ENCODE results near the gene CALHM3. TPM values are rescaled to one million over a fixed set of nuclear protein-coding genes. Genes with fewer than 3 reads are reported as not detected.

The CALHM3 gene
- total RNA-seq, 6 donors from 2014 or later: 0.30 to 0.79 TPM; not detected in 4

- Histone ChIP-seq H3K27ac (no peak overlapping the region), H3K4me1 (peaks cover 6 to 8% (median 7%) of the 10 kb centered on the region in 4 donors)
Measured at GRCh38 chr10:103457176-103457712, 21.8 kb downstream of the CALHM3 start.

DNA sequence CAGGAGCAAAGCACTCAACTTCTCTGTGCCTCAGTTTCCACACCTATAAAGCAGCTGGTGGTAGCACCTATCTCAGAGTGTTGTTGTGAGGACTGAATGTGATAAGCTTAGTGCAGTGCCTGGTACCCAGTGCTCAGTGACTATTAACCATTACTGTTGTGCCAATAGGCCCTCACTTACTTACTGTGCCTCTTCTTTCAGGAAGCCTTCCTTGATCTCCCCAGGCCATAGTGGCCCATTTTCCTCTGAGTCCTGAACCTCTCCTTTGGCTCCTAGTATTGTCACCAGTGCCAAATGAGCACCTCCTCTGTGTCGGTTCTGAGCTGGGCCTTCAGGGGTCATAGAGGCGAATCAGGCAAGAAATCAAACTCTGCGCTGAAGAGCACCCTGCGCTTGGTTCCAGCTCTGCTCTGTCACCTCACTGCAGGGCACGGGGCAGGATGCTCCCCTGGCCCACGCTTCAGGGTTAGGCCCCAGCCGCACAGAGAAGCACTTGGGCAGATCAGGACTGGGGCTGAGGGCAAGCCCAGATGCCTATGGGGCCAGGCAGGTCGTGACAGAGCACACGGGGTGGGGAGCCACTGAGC, 22.9 kb downstream of the CALHM3 start:
- no peaks in the 10 kb centered on the region for H3K27me3 ChIP-seq
- TF ChIP-seq POLR2AphosphoS5 (IDR thresholded peaks at IDR 0.05): no peak
- TF ChIP-seq POLR2A (IDR thresholded peaks at IDR 0.05): no peak
- TF ChIP-seq EP300 (IDR thresholded peaks at IDR 0.05): no peak
- TF ChIP-seq, protein P1, sequence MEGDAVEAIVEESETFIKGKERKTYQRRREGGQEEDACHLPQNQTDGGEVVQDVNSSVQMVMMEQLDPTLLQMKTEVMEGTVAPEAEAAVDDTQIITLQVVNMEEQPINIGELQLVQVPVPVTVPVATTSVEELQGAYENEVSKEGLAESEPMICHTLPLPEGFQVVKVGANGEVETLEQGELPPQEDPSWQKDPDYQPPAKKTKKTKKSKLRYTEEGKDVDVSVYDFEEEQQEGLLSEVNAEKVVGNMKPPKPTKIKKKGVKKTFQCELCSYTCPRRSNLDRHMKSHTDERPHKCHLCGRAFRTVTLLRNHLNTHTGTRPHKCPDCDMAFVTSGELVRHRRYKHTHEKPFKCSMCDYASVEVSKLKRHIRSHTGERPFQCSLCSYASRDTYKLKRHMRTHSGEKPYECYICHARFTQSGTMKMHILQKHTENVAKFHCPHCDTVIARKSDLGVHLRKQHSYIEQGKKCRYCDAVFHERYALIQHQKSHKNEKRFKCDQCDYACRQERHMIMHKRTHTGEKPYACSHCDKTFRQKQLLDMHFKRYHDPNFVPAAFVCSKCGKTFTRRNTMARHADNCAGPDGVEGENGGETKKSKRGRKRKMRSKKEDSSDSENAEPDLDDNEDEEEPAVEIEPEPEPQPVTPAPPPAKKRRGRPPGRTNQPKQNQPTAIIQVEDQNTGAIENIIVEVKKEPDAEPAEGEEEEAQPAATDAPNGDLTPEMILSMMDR (IDR thresholded peaks at IDR 0.05): no peak
- no peak overlapping the region for H3K27ac ChIP-seq
- H3K4me1 ChIP-seq: peaks cover 6 to 14% (median 10%) of the 10 kb centered on the region in 4 donors
- no peak overlapping the region for H3K4me3 ChIP-seq
- 89 to 90% methylated on average over 7 to 9 of the region's 9 CpGs for WGBS, 2 donors
- DNase-seq (no peak), ATAC-seq (ENCODE audit: low FRiP score in 2 of 2) (no peak)
- H3K36me3 ChIP-seq: no peaks in the 10 kb centered on the region
- no peaks in the 10 kb centered on the region for H3K9me3 ChIP-seq

More at GRCh38 chr10:103457176-103457712, 21.8 kb downstream of the CALHM3 start:
- WGBS, 2 donors: 88 to 89% methylated on average over 3 to 8 of the region's 8 CpGs
- no peaks in the 10 kb centered on the region for H3K27me3 ChIP-seq
- H3K9me3 ChIP-seq: no peaks in the 10 kb centered on the region
- no peaks in the 10 kb centered on the region for H3K36me3 ChIP-seq
- no peak overlapping the region for H3K4me3 ChIP-seq
- ATAC-seq (ENCODE audit: low FRiP score in 2 of 2) (no peak), DNase-seq (no peak)
- TF ChIP-seq POLR2A (IDR thresholded peaks at IDR 0.05) (no peak), POLR2AphosphoS5 (IDR thresholded peaks at IDR 0.05) (no peak), EP300 (IDR thresholded peaks at IDR 0.05) (no peak)
- TF ChIP-seq, protein P1 (IDR thresholded peaks at IDR 0.05): no peak

- Histone ChIP-seq H3K36me3 (no peaks in the 10 kb centered on the region), H3K4me1 (peaks cover 12 to 23% (median 16%) of the 10 kb centered on the region in 4 donors), H3K27ac (no peak overlapping the region), H3K9me3 (no peaks in the 10 kb centered on the region), H3K27me3 (no peaks in the 10 kb centered on the region), H3K4me3 (no peak overlapping the region)
- WGBS, 2 donors: 83 to 90% methylated on average over 11 to 25 of the region's 25 CpGs
- DNase-seq (peak in 1 of 2 donors; percentile 77), ATAC-seq (ENCODE audit: low FRiP score in 2 of 2) (no peak)
- TF ChIP-seq, protein P1 (IDR thresholded peaks at IDR 0.05): no peak
- TF ChIP-seq POLR2A (IDR thresholded peaks at IDR 0.05) (no peak), POLR2AphosphoS5 (IDR thresholded peaks at IDR 0.05) (no peak), EP300 (IDR thresholded peaks at IDR 0.05) (no peak)
Measured at GRCh38 chr10:103455235-103455634, 23.8 kb downstream of the CALHM3 start.

- DNase-seq (no peak), ATAC-seq (ENCODE audit: low FRiP score in 2 of 2) (no peak)
- 73 to 84% methylated on average over 2 to 4 of the region's 4 CpGs for WGBS, 2 donors
- peaks cover 0 to 12% (median 8%) of the 10 kb centered on the region in 4 donors for H3K36me3 ChIP-seq
- no peaks in the 10 kb centered on the region for H3K27me3 ChIP-seq
- peaks cover 24 to 35% (median 27%) of the 10 kb centered on the region in 4 donors for H3K4me1 ChIP-seq
- H3K27ac ChIP-seq: no peak overlapping the region
- no peak overlapping the region for H3K4me3 ChIP-seq
- H3K9me3 ChIP-seq: no peaks in the 10 kb centered on the region
- no peak for TF ChIP-seq POLR2A (IDR thresholded peaks at IDR 0.05)
- no peak for TF ChIP-seq POLR2AphosphoS5 (IDR thresholded peaks at IDR 0.05)
- TF ChIP-seq EP300 (IDR thresholded peaks at IDR 0.05): no peak
- TF ChIP-seq, protein P1 (IDR thresholded peaks at IDR 0.05): no peak
Measured at GRCh38 chr10:103454026-103454425, 25.0 kb downstream of the CALHM3 start.
